Uterus (tissue), 2 donors: ENCODE measurements around the gene SLC25A15.

ENCODE experiments used
- CTCF ChIP-seq, 4 experiments: fragments of 200-600 bp in 2 of 4; fragments of 450-650 bp in 2 of 4; sonication (generic) in 2 of 4; IDR thresholded peaks; one replicate each; pipeline ENCODE4 v1.5.1; 2016 to 2019; ENCODE audit warnings: antibody characterized with exemption in 4 of 4, mild to moderate bottlenecking in 2 of 4, moderate library complexity in 1 of 4
- POLR2A ChIP-seq, 2 donors: fragments of 450-650 bp; IDR thresholded peaks; one replicate each; pipeline ENCODE4 v1.6.1; 2016; ENCODE audit warnings: antibody characterized with exemption in 2 of 2, mild to moderate bottlenecking in 1 of 2, moderate library complexity in 1 of 2

- no peak for TF ChIP-seq POLR2A (IDR thresholded peaks at IDR 0.05)
- TF ChIP-seq CTCF (IDR thresholded peaks at IDR 0.05) = no peak
These were observed 3.1 kb downstream of the SLC25A15 start for GRCh38 chr13:40792284-40793051.
